Keratinocyte (primary cell): ENCODE measurements around the gene SRP68. TPM values are rescaled to one million over a fixed set of nuclear protein-coding genes. Genes with fewer than 3 reads are reported as not detected.

Experiments used
- DNase-seq: peaks from one replicate; pipeline ENCODE4 v3.0.0-alpha.2; 2011; ENCODE audit warnings: low read depth, missing footprints, low spot score
- FAIRE-seq: peaks from 2 replicates; lab custom pipeline; 2011; peaks lifted over from hg19 to GRCh38; lab: Jason Lieb, UNC
- H2AFZ ChIP-seq: 2 replicates; pipeline ENCODE4 v1.6.0; 2012; ENCODE audit warnings: low read length, control low read depth, inconsistent platforms; ENCODE audit not compliant: control insufficient read depth
- H3K27ac ChIP-seq: 2 replicates; pipeline ENCODE4 v1.5.1; 2011; ENCODE audit warnings: low read length; ENCODE audit not compliant: control insufficient read depth, insufficient read depth
- H3K27me3 ChIP-seq: 3 replicates; pipeline ENCODE4 v1.6.0; 2011; ENCODE audit warnings: low read length; ENCODE audit not compliant: control insufficient read depth, insufficient read depth; ENCODE audit errors: extremely low read depth
- H3K36me3 ChIP-seq, 2 experiments: 2 replicates in 1 of 2; 3 replicates in 1 of 2; pipeline ENCODE4 v1.5.1; 2011; ENCODE audit warnings: low read length in 2 of 2, mild to moderate bottlenecking in 1 of 2; ENCODE audit not compliant: control insufficient read depth in 2 of 2, insufficient read depth in 2 of 2; ENCODE audit errors: extremely low read depth in 1 of 2
- H3K4me1 ChIP-seq: 3 replicates; pipeline ENCODE4 v1.5.1; 2011; ENCODE audit warnings: low read length; ENCODE audit not compliant: control insufficient read depth, insufficient read depth; ENCODE audit errors: extremely low read depth
- H3K4me2 ChIP-seq: 3 replicates; pipeline ENCODE4 v1.6.0; 2011; ENCODE audit warnings: low read depth, low read length; ENCODE audit not compliant: control insufficient read depth, insufficient read depth; ENCODE audit errors: extremely low read depth
- H3K4me3 ChIP-seq, 3 experiments: fragments of 200-600 bp in 1 of 3; sonication (generic) in 1 of 3; 2 replicates in 2 of 3; 3 replicates in 1 of 3; pipeline ENCODE4 v1.5.1; 2011 to 2016; ENCODE audit warnings: low read length in 3 of 3, mild to moderate bottlenecking in 3 of 3, control low read depth in 2 of 3, inconsistent platforms in 1 of 3, low read depth in 1 of 3, mixed read lengths in 1 of 3, mixed run types in 1 of 3, moderate library complexity in 1 of 3; ENCODE audit not compliant: control insufficient read depth in 2 of 3, insufficient read depth in 2 of 3; ENCODE audit errors: extremely low read depth in 1 of 3
- H3K79me2 ChIP-seq: 2 replicates; pipeline ENCODE4 v1.6.0; 2012; ENCODE audit warnings: low read length; ENCODE audit not compliant: control insufficient read depth, insufficient read depth
- H3K9ac ChIP-seq: 3 replicates; pipeline ENCODE4 v1.6.0; 2011; ENCODE audit warnings: low read length; ENCODE audit not compliant: control insufficient read depth, insufficient read depth; ENCODE audit errors: extremely low read depth
- H3K9me1 ChIP-seq: 3 replicates; pipeline ENCODE4 v1.6.0; 2011; ENCODE audit warnings: low read length; ENCODE audit not compliant: control insufficient read depth, insufficient read depth; ENCODE audit errors: extremely low read depth
- H3K9me3 ChIP-seq: 2 replicates; pipeline ENCODE4 v1.5.1; 2012; ENCODE audit warnings: low read depth, low read length; ENCODE audit not compliant: control insufficient read depth
- H4K20me1 ChIP-seq: 3 replicates; pipeline ENCODE4 v1.6.0; 2011; ENCODE audit warnings: low read length; ENCODE audit not compliant: control insufficient read depth, insufficient read depth; ENCODE audit errors: extremely low read depth
- EZH2 ChIP-seq: IDR thresholded peaks from one replicate; pipeline ENCODE4 v1.6.1; 2012; ENCODE audit warnings: inconsistent platforms, mild to moderate bottlenecking, low read length, moderate library complexity
- dilution Hi-C: fragments of 300-500 bp; cut with MboI; formaldehyde crosslinking; loops from one replicate; pipeline ENCODE4 v1.7.0; 2020; ENCODE audit warnings: low sequenced_read_pairs; ENCODE audit not compliant: extremely low pct_ligation_motif_present
- polyA plus RNA-seq, 5 experiments: library from polyadenylated mRNA; depleted of rRNA in 3 of 5; stranded (reverse) in 3 of 5; stranded (forward) in 1 of 5; unstranded in 1 of 5; fragments of >200 nt; gene quantifications; 1 replicate in 1 of 5; 2 replicates in 3 of 5; 3 replicates in 1 of 5; pipeline versions ENCODE4 v1.2.1 to v1.2.3, GENCODE V29; 2011 to 2012; ENCODE audit warnings: missing spikeins in 2 of 5, low read depth in 1 of 5, low replicate concordance in 1 of 5
- TF ChIP-seq, protein P1 (sequence below), 3 experiments: IDR thresholded peaks in 1 of 3; conservative IDR thresholded peaks in 1 of 3; optimal IDR thresholded peaks in 1 of 3; 2 replicates in 2 of 3; 3 replicates in 1 of 3; pipeline versions ENCODE3 to v1.5.1; 2011; ENCODE audit warnings: low read length in 3 of 3, mild to moderate bottlenecking in 3 of 3, moderate library complexity in 2 of 3, control low read depth in 1 of 3, inconsistent platforms in 1 of 3; ENCODE audit not compliant: insufficient read depth in 2 of 3; ENCODE audit errors: extremely low read depth in 1 of 3

SRP68 gene
- polyA plus RNA-seq, 1 donor (not counting 4 experiments of a cell fraction or from before 2014, with no cell fraction given) = 81.3 TPM

GRCh38 chr17:76004750-76005262, 67.5 kb downstream of the SRP68 start:
- no peak for FAIRE-seq
- H3K36me3 ChIP-seq = peaks cover 13 to 18% of the 10 kb centered on the region in 2 experiments

GRCh38 chr17:76003915-76004314, 68.4 kb downstream of the SRP68 start:
- no peaks in the 10 kb centered on the region for H3K79me2 ChIP-seq
- no peaks in the 10 kb centered on the region for H3K9me3 ChIP-seq
- H3K4me2 ChIP-seq = no peak overlapping the region
- no peaks in the 10 kb centered on the region for H3K27me3 ChIP-seq
- no peak overlapping the region for H3K27ac ChIP-seq
- dilution Hi-C loops = no loop called here
- no peak for TF ChIP-seq EZH2
- TF ChIP-seq, protein P1, sequence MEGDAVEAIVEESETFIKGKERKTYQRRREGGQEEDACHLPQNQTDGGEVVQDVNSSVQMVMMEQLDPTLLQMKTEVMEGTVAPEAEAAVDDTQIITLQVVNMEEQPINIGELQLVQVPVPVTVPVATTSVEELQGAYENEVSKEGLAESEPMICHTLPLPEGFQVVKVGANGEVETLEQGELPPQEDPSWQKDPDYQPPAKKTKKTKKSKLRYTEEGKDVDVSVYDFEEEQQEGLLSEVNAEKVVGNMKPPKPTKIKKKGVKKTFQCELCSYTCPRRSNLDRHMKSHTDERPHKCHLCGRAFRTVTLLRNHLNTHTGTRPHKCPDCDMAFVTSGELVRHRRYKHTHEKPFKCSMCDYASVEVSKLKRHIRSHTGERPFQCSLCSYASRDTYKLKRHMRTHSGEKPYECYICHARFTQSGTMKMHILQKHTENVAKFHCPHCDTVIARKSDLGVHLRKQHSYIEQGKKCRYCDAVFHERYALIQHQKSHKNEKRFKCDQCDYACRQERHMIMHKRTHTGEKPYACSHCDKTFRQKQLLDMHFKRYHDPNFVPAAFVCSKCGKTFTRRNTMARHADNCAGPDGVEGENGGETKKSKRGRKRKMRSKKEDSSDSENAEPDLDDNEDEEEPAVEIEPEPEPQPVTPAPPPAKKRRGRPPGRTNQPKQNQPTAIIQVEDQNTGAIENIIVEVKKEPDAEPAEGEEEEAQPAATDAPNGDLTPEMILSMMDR (optimal IDR thresholded peaks at IDR 0.05 in 1 of 3, IDR thresholded peaks at IDR 0.05 in 1 of 3, conservative IDR thresholded peaks at IDR 0.05 in 1 of 3; ENCODE audit: extremely low read depth in 1 of 3, insufficient read depth in 2 of 3, low read length in 3 of 3) = no peak
- peaks cover 4% of the 10 kb centered on the region for H3K4me1 ChIP-seq
- DNase-seq (no peak), FAIRE-seq (no peak)
- H3K9me1 ChIP-seq = no peaks in the 10 kb centered on the region
- H3K36me3 ChIP-seq = peaks cover 12% of the 10 kb centered on the region in 2 experiments
- no peaks in the 10 kb centered on the region for H4K20me1 ChIP-seq
- no peak overlapping the region for H3K9ac ChIP-seq
- H2AFZ ChIP-seq = no peak overlapping the region
- no peak overlapping the region for H3K4me3 ChIP-seq

More at GRCh38 chr17:76004750-76005262, 67.5 kb downstream of the SRP68 start:
- DNase-seq = no peak
- peaks cover 4% of the 10 kb centered on the region for H3K4me1 ChIP-seq
- no peaks in the 10 kb centered on the region for H3K9me3 ChIP-seq
- H3K4me3 ChIP-seq = no peak overlapping the region
- no peaks in the 10 kb centered on the region for H3K79me2 ChIP-seq
- no peak overlapping the region for H2AFZ ChIP-seq
- H3K9me1 ChIP-seq = no peaks in the 10 kb centered on the region
- TF ChIP-seq, protein P1 (optimal IDR thresholded peaks at IDR 0.05 in 1 of 3, IDR thresholded peaks at IDR 0.05 in 1 of 3, conservative IDR thresholded peaks at IDR 0.05 in 1 of 3; ENCODE audit: extremely low read depth in 1 of 3, insufficient read depth in 2 of 3, low read length in 3 of 3) = no peak
- no peak for TF ChIP-seq EZH2
- no peaks in the 10 kb centered on the region for H3K27me3 ChIP-seq
- H3K27ac ChIP-seq = no peak overlapping the region
- H4K20me1 ChIP-seq = no peaks in the 10 kb centered on the region
- dilution Hi-C loops = no loop called here
- H3K4me2 ChIP-seq = no peak overlapping the region
- no peak overlapping the region for H3K9ac ChIP-seq
